ENCODE results near the gene TMEM135.

TMEM135 gene

GRCh38 chr11:87239001-87239400 lies 201.3 kb downstream of the TMEM135 start:
- H3K27ac Mint-ChIP-seq, result no peak overlapping the region

DNA sequence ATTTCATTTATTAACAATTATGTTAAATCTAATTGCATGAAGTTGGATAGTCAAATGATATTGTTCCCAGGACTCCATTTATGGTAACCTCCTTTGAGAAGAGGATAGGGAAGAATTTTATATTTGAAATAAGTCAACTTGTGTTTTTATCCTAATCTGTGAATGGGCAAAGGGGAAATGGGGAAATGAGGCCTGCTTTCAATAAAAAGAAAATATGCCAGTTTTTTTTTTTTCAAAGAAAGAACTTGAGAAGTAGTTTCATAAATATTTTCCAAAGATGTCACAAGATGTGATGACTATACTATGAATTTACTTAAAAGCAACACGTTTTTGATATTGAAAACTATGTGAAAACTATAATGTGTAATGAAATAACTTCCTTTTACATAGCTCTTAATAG lies 201.8 kb downstream of the TMEM135 start:
- TF ChIP-seq, protein P1, sequence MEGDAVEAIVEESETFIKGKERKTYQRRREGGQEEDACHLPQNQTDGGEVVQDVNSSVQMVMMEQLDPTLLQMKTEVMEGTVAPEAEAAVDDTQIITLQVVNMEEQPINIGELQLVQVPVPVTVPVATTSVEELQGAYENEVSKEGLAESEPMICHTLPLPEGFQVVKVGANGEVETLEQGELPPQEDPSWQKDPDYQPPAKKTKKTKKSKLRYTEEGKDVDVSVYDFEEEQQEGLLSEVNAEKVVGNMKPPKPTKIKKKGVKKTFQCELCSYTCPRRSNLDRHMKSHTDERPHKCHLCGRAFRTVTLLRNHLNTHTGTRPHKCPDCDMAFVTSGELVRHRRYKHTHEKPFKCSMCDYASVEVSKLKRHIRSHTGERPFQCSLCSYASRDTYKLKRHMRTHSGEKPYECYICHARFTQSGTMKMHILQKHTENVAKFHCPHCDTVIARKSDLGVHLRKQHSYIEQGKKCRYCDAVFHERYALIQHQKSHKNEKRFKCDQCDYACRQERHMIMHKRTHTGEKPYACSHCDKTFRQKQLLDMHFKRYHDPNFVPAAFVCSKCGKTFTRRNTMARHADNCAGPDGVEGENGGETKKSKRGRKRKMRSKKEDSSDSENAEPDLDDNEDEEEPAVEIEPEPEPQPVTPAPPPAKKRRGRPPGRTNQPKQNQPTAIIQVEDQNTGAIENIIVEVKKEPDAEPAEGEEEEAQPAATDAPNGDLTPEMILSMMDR (IDR thresholded peaks at IDR 0.05), result no peak
- H3K27me3 Mint-ChIP-seq (ENCODE audit: low read depth, poor library complexity), result no peaks in the 10 kb centered on the region
- H3K27ac Mint-ChIP-seq, result no peak overlapping the region
- peaks cover 4% of the 10 kb centered on the region for H3K36me3 Mint-ChIP-seq (ENCODE audit: low read depth)
- H3K9me3 Mint-ChIP-seq, result peaks cover 6% of the 10 kb centered on the region
- no peak overlapping the region for H3K4me3 Mint-ChIP-seq
- no peak for DNase-seq
- no peaks in the 10 kb centered on the region for H3K4me1 Mint-ChIP-seq

More at GRCh38 chr11:87239001-87239400, 201.3 kb downstream of the TMEM135 start:
- Mint-ChIP-seq H3K27me3 (ENCODE audit: low read depth, poor library complexity) (no peaks in the 10 kb centered on the region), H3K36me3 (ENCODE audit: low read depth) (peaks cover 4% of the 10 kb centered on the region), H3K4me1 (no peaks in the 10 kb centered on the region), H3K4me3 (no peak overlapping the region), H3K9me3 (peaks cover 6% of the 10 kb centered on the region)
- TF ChIP-seq, protein P1 (IDR thresholded peaks at IDR 0.05), result no peak
- DNase-seq, result no peak

DNA sequence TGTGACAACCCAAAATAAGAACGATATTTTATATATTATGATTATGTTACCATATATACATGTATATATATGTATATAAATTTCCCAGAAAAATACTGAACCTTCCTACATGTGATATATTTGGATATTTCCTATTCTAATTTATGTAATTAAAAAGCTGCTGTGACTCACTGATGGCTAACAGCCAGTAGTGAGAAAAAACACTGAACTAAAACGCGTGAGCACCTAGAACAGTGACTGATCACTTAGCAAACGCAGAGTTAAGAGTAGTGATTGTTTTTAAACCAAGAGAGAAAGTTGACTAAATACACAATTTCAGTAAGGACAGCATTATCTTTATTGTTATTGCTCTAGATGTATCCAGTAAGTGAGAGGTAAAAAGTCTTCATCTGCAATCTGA lies 213.8 kb downstream of the TMEM135 start:
- H3K9me3 Mint-ChIP-seq, result peaks cover 22% of the 10 kb centered on the region
- H3K4me3 Mint-ChIP-seq, result no peak overlapping the region
- peaks cover 3% of the 10 kb centered on the region for H3K27me3 Mint-ChIP-seq (ENCODE audit: low read depth, poor library complexity)
- H3K36me3 Mint-ChIP-seq (ENCODE audit: low read depth), result peaks cover 22% of the 10 kb centered on the region
- H3K27ac Mint-ChIP-seq, result peak overlapping the region; percentile 12
- no peak for DNase-seq
- no peaks in the 10 kb centered on the region for H3K4me1 Mint-ChIP-seq
- TF ChIP-seq, protein P1 (IDR thresholded peaks at IDR 0.05), result no peak

- H3K9me3 Mint-ChIP-seq, result peaks cover 10% of the 10 kb centered on the region
Measured at GRCh38 chr11:87252869-87253268, 215.1 kb downstream of the TMEM135 start.

GRCh38 chr11:87254562-87254961 lies 216.8 kb downstream of the TMEM135 start:
- no peak for DNase-seq
- no peak overlapping the region for H3K4me3 Mint-ChIP-seq
- H3K4me1 Mint-ChIP-seq, result peaks cover 18% of the 10 kb centered on the region
- no peaks in the 10 kb centered on the region for H3K36me3 Mint-ChIP-seq (ENCODE audit: low read depth)
- H3K27ac Mint-ChIP-seq, result peak overlapping the region; percentile 88
- no peaks in the 10 kb centered on the region for H3K27me3 Mint-ChIP-seq (ENCODE audit: low read depth, poor library complexity)
- TF ChIP-seq, protein P1 (IDR thresholded peaks at IDR 0.05), result no peak
- no peaks in the 10 kb centered on the region for H3K9me3 Mint-ChIP-seq

More at GRCh38 chr11:87252869-87253268, 215.1 kb downstream of the TMEM135 start:
- no peak overlapping the region for H3K27ac Mint-ChIP-seq
- H3K27me3 Mint-ChIP-seq (ENCODE audit: low read depth, poor library complexity), result no peaks in the 10 kb centered on the region
- H3K36me3 Mint-ChIP-seq (ENCODE audit: low read depth), result peaks cover 11% of the 10 kb centered on the region
- H3K4me3 Mint-ChIP-seq, result no peak overlapping the region
- no peak for DNase-seq
- TF ChIP-seq, protein P1 (IDR thresholded peaks at IDR 0.05), result no peak
- H3K4me1 Mint-ChIP-seq, result peaks cover 5% of the 10 kb centered on the region

GRCh38 chr11:87255589-87255988 lies 217.9 kb downstream of the TMEM135 start:
- no peaks in the 10 kb centered on the region for H3K9me3 Mint-ChIP-seq
- H3K4me3 Mint-ChIP-seq, result no peak overlapping the region
- TF ChIP-seq, protein P1 (IDR thresholded peaks at IDR 0.05), result no peak
- DNase-seq, result no peak
- no peaks in the 10 kb centered on the region for H3K36me3 Mint-ChIP-seq (ENCODE audit: low read depth)
- peaks cover 24% of the 10 kb centered on the region for H3K4me1 Mint-ChIP-seq
- no peaks in the 10 kb centered on the region for H3K27me3 Mint-ChIP-seq (ENCODE audit: low read depth, poor library complexity)
- peak overlapping the region; percentile 34 for H3K27ac Mint-ChIP-seq
